PC-9 (cell line): ENCODE results near the gene SVOPL. TPM values are rescaled to one million over a fixed set of nuclear protein-coding genes. Genes with fewer than 3 reads are reported as not detected.

Source experiments
- BruUV-seq: library from RNA; stranded (reverse); fragments of 400-500 nt; replicated peaks from 2 replicates; lab custom pipeline; 2021; lab: Mats Ljungman, UMichigan
- CTCF ChIA-PET: fragments of 300-600 bp; sonication (Branson Sonifier 250); formaldehyde crosslinking; loops from one replicate; lab custom pipeline; 2022; ENCODE audit warnings: antibody characterized with exemption; lab: Charles Lee
- POLR2A ChIA-PET: fragments of 300-600 bp; sonication (Branson Sonifier 250); formaldehyde crosslinking; loops from one replicate; lab custom pipeline; 2022; ENCODE audit warnings: antibody characterized with exemption; ENCODE audit not compliant: unreplicated experiment; lab: Charles Lee
- DNase-seq, 2 experiments: peaks; one replicate each; pipeline versions ENCODE4 v3.0.0 to v3.0.0-alpha.2; 2015 to 2022; ENCODE audit warnings: mixed read lengths in 1 of 2
- H2AFZ ChIP-seq: fragments of 200-600 bp; sonication (generic); 2 replicates; pipeline ENCODE4 v1.8.1; 2017; ENCODE audit warnings: antibody characterized with exemption
- H3F3A ChIP-seq: fragments of 200-600 bp; sonication (generic); 2 replicates; pipeline ENCODE4 v1.8.1; 2017; ENCODE audit warnings: antibody characterized with exemption, mild to moderate bottlenecking, low read depth; ENCODE audit not compliant: insufficient read depth
- H3K27ac ChIP-seq: fragments of 200-600 bp; sonication (generic); 2 replicates; pipeline ENCODE4 v1.6.1; 2016; ENCODE audit warnings: mixed run types
- H3K27me3 ChIP-seq: fragments of 200-600 bp; sonication (generic); 2 replicates; pipeline ENCODE4 v1.6.1; 2016; ENCODE audit warnings: low read depth, mixed run types; ENCODE audit not compliant: insufficient read depth
- H3K36me3 ChIP-seq: fragments of 200-600 bp; sonication (generic); 2 replicates; pipeline ENCODE4 v1.6.1; 2016; ENCODE audit warnings: low read depth, mixed run types
- H3K4me1 ChIP-seq: fragments of 200-600 bp; sonication (generic); replicated peaks from 2 replicates; pipeline ENCODE4 v1.6.1; 2016; ENCODE audit warnings: mixed run types; ENCODE audit not compliant: insufficient read depth
- H3K4me2 ChIP-seq: fragments of 200-600 bp; sonication (generic); 2 replicates; pipeline ENCODE4 v1.6.1; 2017; ENCODE audit warnings: mixed run types
- H3K4me3 ChIP-seq: fragments of 200-600 bp; sonication (generic); 2 replicates; pipeline ENCODE4 v1.6.1; 2016; ENCODE audit warnings: mixed run types
- H3K79me2 ChIP-seq: fragments of 200-600 bp; sonication (generic); 2 replicates; pipeline ENCODE4 v1.6.1; 2017; ENCODE audit warnings: low read depth, mixed run types
- H3K9me2 ChIP-seq: fragments of 200-600 bp; sonication (generic); 2 replicates; pipeline ENCODE4 v1.8.1; 2017; ENCODE audit warnings: mild to moderate bottlenecking; ENCODE audit not compliant: insufficient read depth
- H3K9me3 ChIP-seq: fragments of 200-600 bp; sonication (generic); 2 replicates; pipeline ENCODE4 v1.8.1; 2016; ENCODE audit warnings: low read depth; ENCODE audit not compliant: insufficient read depth
- H4K20me1 ChIP-seq: fragments of 200-600 bp; sonication (generic); 2 replicates; pipeline ENCODE4 v1.8.1; 2017; ENCODE audit not compliant: insufficient read depth
- CTCF ChIP-seq: fragments of 200-600 bp; sonication (generic); conservative IDR thresholded peaks from 2 replicates; pipeline ENCODE4 v1.6.1; 2017; ENCODE audit warnings: mixed run types, antibody characterized with exemption, mild to moderate bottlenecking, moderate library complexity
- EZH2 ChIP-seq: fragments of 200-600 bp; sonication (generic); IDR thresholded peaks from 2 replicates; pipeline ENCODE4 v1.8.0; 2017; ENCODE audit warnings: antibody characterized with exemption, low read depth
- intact Hi-C: fragments of 100-400 bp; cut with micrococcal nuclease; formaldehyde crosslinking; loops from one replicate; pipeline ENCODE4 v1.10.0; 2022; ENCODE audit not compliant: unreplicated experiment
- total RNA-seq: library from RNA; stranded (reverse); gene quantifications from 2 replicates; pipeline ENCODE4 v1.2.3, GENCODE V29; 2021

Gene SVOPL
- total RNA-seq, 1 experiment from 2014 or later = 0.70 TPM

GRCh38 chr7:138662076-138662990 is 38.8 kb downstream of the SVOPL start:
- Histone ChIP-seq H3K9me2 (no peaks in the 10 kb centered on the region), H4K20me1 (no peaks in the 10 kb centered on the region), H3K4me3 (no peak overlapping the region), H3K4me1 (peaks cover 46% of the 10 kb centered on the region), H3K27ac (no peak overlapping the region), H3K79me2 (no peaks in the 10 kb centered on the region), H3K4me2 (peak overlapping the region; percentile 78; the same call in 1 of the 2 replicates), H3K9me3 (no peaks in the 10 kb centered on the region), H2AFZ (peak overlapping the region; percentile 68), H3F3A (peaks cover 29% of the 10 kb centered on the region; the same call in 1 of the 2 replicates), H3K36me3 (no peaks in the 10 kb centered on the region), H3K27me3 (no peaks in the 10 kb centered on the region)
- TF ChIP-seq CTCF (no peak), EZH2 (no peak)
- intact Hi-C loops = loop anchor here (5.0 to 10.0 kb wide), 2 partner anchors 75 to 202 kb away; no protein-coding TSS in a partner anchor
- no peak for DNase-seq
- ChIA-PET CTCF (interaction anchor here (0.5 kb wide), 1 partner anchor 315 kb away, joined by 6 read pairs; no protein-coding TSS in a partner anchor), POLR2A (no interaction called here)
- BruUV-seq = no TSS peak

DNA sequence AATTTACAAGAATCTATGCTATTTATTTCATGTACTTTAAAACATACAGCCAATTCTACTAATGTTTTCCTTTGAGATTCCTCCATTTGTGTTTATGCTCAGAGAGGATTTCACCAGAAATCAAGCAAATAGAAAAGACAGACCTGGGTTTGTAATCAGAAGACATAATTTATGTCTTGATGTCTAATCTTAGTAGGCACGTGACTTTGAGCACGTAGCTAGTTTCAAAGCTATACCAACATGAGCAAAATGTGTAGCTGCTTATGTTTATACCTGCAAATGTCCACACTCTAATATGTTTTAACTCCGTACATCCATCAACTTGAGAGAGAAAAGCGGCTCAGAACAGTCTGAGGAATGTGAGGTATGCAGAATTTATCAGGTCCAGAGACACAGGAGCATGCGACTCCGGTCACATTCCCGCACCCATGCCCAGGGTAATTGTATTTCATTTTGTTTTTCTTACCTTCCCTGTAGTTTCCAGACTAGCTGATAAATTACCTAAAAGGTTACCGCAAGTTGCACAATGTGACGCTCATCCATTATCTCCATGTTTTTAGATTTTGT is 40.0 kb downstream of the SVOPL start:
- intact Hi-C loops = loop anchor here (5.0 to 10.0 kb wide), 2 partner anchors 76 to 204 kb away; no protein-coding TSS in a partner anchor
- Histone ChIP-seq H4K20me1 (no peaks in the 10 kb centered on the region), H3K79me2 (no peaks in the 10 kb centered on the region), H2AFZ (no peak overlapping the region), H3K27me3 (no peaks in the 10 kb centered on the region), H3K4me2 (no peak overlapping the region), H3K4me3 (no peak overlapping the region), H3K9me2 (no peaks in the 10 kb centered on the region), H3K36me3 (no peaks in the 10 kb centered on the region), H3K4me1 (peaks cover 48% of the 10 kb centered on the region), H3K9me3 (0 out of 2 replicates have a peak, but pooled peaks cover under 1% of the 10 kb centered on the region), H3F3A (peaks cover 29% of the 10 kb centered on the region; the same call in 1 of the 2 replicates), H3K27ac (no peak overlapping the region)
- POLR2A ChIA-PET = no interaction called here
- CTCF ChIA-PET = no interaction called here
- TF ChIP-seq CTCF = no peak
- no TSS peak for BruUV-seq
- DNase-seq = no peak

DNA sequence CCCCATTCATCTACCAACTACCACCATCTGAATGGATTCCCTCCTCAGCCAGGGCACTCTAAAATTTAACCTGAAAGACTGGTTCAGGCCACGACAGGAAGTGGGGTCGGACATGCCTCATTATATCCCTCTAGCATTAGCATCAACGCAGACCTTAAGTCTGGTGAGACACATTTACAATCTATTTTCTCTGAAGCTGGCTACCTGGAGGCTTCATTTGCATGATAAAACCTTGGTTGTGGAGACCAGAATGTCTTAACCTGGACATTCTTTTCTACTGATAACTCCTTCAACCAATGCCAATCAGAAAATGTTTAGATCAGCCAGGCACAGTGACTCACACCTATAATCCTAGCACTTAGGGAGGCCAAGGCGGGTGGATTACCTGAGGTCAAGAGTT is 42.3 kb downstream of the SVOPL start:
- Histone ChIP-seq H3K79me2 (no peaks in the 10 kb centered on the region), H3K9me3 (0 out of 2 replicates have a peak, but pooled peaks cover 11% of the 10 kb centered on the region), H3K36me3 (no peaks in the 10 kb centered on the region), H3K9me2 (no peaks in the 10 kb centered on the region), H3F3A (peaks cover 23% of the 10 kb centered on the region; the same call in 1 of the 2 replicates), H4K20me1 (no peaks in the 10 kb centered on the region), H3K4me1 (peaks cover 41% of the 10 kb centered on the region), H2AFZ (no peak overlapping the region), H3K27me3 (no peaks in the 10 kb centered on the region), H3K27ac (peak overlapping the region; percentile 48), H3K4me2 (no peak overlapping the region), H3K4me3 (no peak overlapping the region)
- intact Hi-C loops = loop anchor here (2.0 kb wide), 1 partner anchor 94 kb away; no protein-coding TSS in a partner anchor
- TF ChIP-seq CTCF (no peak), EZH2 (no peak)
- ChIA-PET CTCF (no interaction called here), POLR2A (no interaction called here)
- no TSS peak for BruUV-seq
- DNase-seq = peak; percentile 36 to 82
